ES-I3 (cell line): ENCODE measurements around the gene SFT2D2.
"Not testable (repeated sequence)": the region's sequence is repeated elsewhere in the genome, so short reads cannot be mapped to it uniquely, and the experiment has no call there.

Experiments used
- H3K36me3 ChIP-seq: 2 replicates; pipeline ENCODE4 v1.6.1; 2013; ENCODE audit warnings: mild to moderate bottlenecking, low read length, control low read depth, moderate library complexity; ENCODE audit not compliant: insufficient read depth
- H3K4me1 ChIP-seq: 2 replicates; pipeline ENCODE4 v1.6.1; 2013; ENCODE audit warnings: mild to moderate bottlenecking, control low read depth, low read length; ENCODE audit not compliant: insufficient read depth
- H3K9ac ChIP-seq: 2 replicates; pipeline ENCODE4 v1.6.1; 2013; ENCODE audit warnings: low read depth, mild to moderate bottlenecking, low read length, moderate library complexity
- H3K9me3 ChIP-seq: 2 replicates; pipeline ENCODE4 v1.6.1; 2013; ENCODE audit warnings: mild to moderate bottlenecking, low read length, moderate library complexity; ENCODE audit not compliant: control insufficient read depth, insufficient read depth

The SFT2D2 gene

GRCh38 chr1:168225476-168226190, at the start of gene SFT2D2:
Gene SFT2D2 (plus strand): TSS chr1:168226004. CDS start chr1:168226080, 76 bp downstream.
- H3K9me3 ChIP-seq, result no peaks in the 10 kb centered on the region
- peak within 1 kb of the TSS; percentile 85 for H3K9ac ChIP-seq
- H3K4me1 ChIP-seq, result peaks cover 23% of the 10 kb centered on the region; the same call in 1 of the 2 replicates
- no peaks in the 10 kb centered on the region for H3K36me3 ChIP-seq

GRCh38 chr1:168178227-168178637, 47.6 kb upstream of the SFT2D2 start:
- H3K9me3 ChIP-seq, result no peaks in the 10 kb centered on the region
- H3K4me1 ChIP-seq, result 0 out of 2 replicates have a peak, but pooled peaks cover 2% of the 10 kb centered on the region
- H3K36me3 ChIP-seq, result no peaks in the 10 kb centered on the region
- H3K9ac ChIP-seq, result peak overlapping the region; percentile 74; the same call in 1 of the 2 replicates

- H3K9ac ChIP-seq, result peak within 1 kb of the TSS; percentile 74
- H3K9me3 ChIP-seq, result no peaks in the 10 kb centered on the region
- 0 out of 2 replicates have a peak, but pooled peaks cover 2% of the 10 kb centered on the region for H3K4me1 ChIP-seq
- no peaks in the 10 kb centered on the region for H3K36me3 ChIP-seq
These were observed 47.0 kb upstream of the SFT2D2 start, which contains the start of gene TIPRL for GRCh38 chr1:168178638-168179437. Gene TIPRL (plus strand): TSS chr1:168178962. CDS start chr1:168179078, 116 bp downstream.

GRCh38 chr1:168179438-168180147, 46.2 kb upstream of the SFT2D2 start:
- Histone ChIP-seq H3K9ac (peak overlapping the region; percentile 74), H3K9me3 (no peaks in the 10 kb centered on the region), H3K36me3 (no peaks in the 10 kb centered on the region), H3K4me1 (0 out of 2 replicates have a peak, but pooled peaks cover 2% of the 10 kb centered on the region)

GRCh38 chr1:168180148-168180524, 45.7 kb upstream of the SFT2D2 start:
- Histone ChIP-seq H3K4me1 (0 out of 2 replicates have a peak, but pooled peaks cover 2% of the 10 kb centered on the region), H3K9ac (peak overlapping the region; percentile 74; the same call in 1 of the 2 replicates), H3K36me3 (no peaks in the 10 kb centered on the region), H3K9me3 (no peaks in the 10 kb centered on the region)

- not testable (repeated sequence) for H3K9me3 ChIP-seq, H3K9ac ChIP-seq, H3K36me3 ChIP-seq, H3K4me1 ChIP-seq
These were observed 44.6 kb upstream of the SFT2D2 start for GRCh38 chr1:168181063-168181720.

GRCh38 chr1:168187177-168187576, 38.6 kb upstream of the SFT2D2 start:
- H3K36me3 ChIP-seq, result 0 out of 2 replicates have a peak, but pooled peaks cover 4% of the 10 kb centered on the region
- no peaks in the 10 kb centered on the region for H3K9me3 ChIP-seq
- no peaks in the 10 kb centered on the region for H3K4me1 ChIP-seq
- H3K9ac ChIP-seq, result no peak overlapping the region

- Histone ChIP-seq H3K36me3 (0 out of 2 replicates have a peak, but pooled peaks cover 4% of the 10 kb centered on the region), H3K9ac (no peak overlapping the region), H3K9me3 (no peaks in the 10 kb centered on the region), H3K4me1 (no peaks in the 10 kb centered on the region)
These were observed 35.4 kb upstream of the SFT2D2 start for GRCh38 chr1:168190403-168190802.

- Histone ChIP-seq H3K4me1 (no peaks in the 10 kb centered on the region), H3K36me3 (0 out of 2 replicates have a peak, but pooled peaks cover 4% of the 10 kb centered on the region)
These were observed 30.3 kb upstream of the SFT2D2 start for GRCh38 chr1:168195199-168196135.

GRCh38 chr1:168199056-168199455, 26.7 kb upstream of the SFT2D2 start:
- Histone ChIP-seq H3K9ac (no peak overlapping the region), H3K36me3 (no peaks in the 10 kb centered on the region), H3K9me3 (no peaks in the 10 kb centered on the region)

More at GRCh38 chr1:168195199-168196135, 30.3 kb upstream of the SFT2D2 start:
- H3K9me3 ChIP-seq, result no peaks in the 10 kb centered on the region
- H3K9ac ChIP-seq, result no peak overlapping the region

GRCh38 chr1:168202941-168203654, 22.7 kb upstream of the SFT2D2 start:
- H3K9me3 ChIP-seq, result 0 out of 2 replicates have a peak, but pooled peaks cover 3% of the 10 kb centered on the region
- H3K9ac ChIP-seq, result no peak overlapping the region
- no peaks in the 10 kb centered on the region for H3K4me1 ChIP-seq
- no peaks in the 10 kb centered on the region for H3K36me3 ChIP-seq

More at GRCh38 chr1:168199056-168199455, 26.7 kb upstream of the SFT2D2 start:
- no peaks in the 10 kb centered on the region for H3K4me1 ChIP-seq

GRCh38 chr1:168206111-168206510, 19.7 kb upstream of the SFT2D2 start:
- H3K4me1 ChIP-seq, result no peaks in the 10 kb centered on the region
- no peak overlapping the region for H3K9ac ChIP-seq
- H3K9me3 ChIP-seq, result 0 out of 2 replicates have a peak, but pooled peaks cover 3% of the 10 kb centered on the region
- no peaks in the 10 kb centered on the region for H3K36me3 ChIP-seq
